Gastroesophageal sphincter (tissue), 3 donors: ENCODE measurements around the gene NAPEPLD.

Source experiments
- CTCF ChIP-seq, 4 experiments: fragments of 200-600 bp in 2 of 4; fragments of 450-650 bp in 2 of 4; sonication (generic) in 1 of 4; IDR thresholded peaks; one replicate each; pipeline ENCODE4 v1.5.1; 2017 to 2019; ENCODE audit warnings: antibody characterized with exemption in 4 of 4, mild to moderate bottlenecking in 2 of 4, moderate library complexity in 2 of 4
- POLR2A ChIP-seq, 2 donors: fragments of 450-650 bp; IDR thresholded peaks; one replicate each; pipeline ENCODE4 v1.6.1; 2017; ENCODE audit warnings: antibody characterized with exemption in 2 of 2, mild to moderate bottlenecking in 2 of 2, moderate library complexity in 1 of 2
- POLR2AphosphoS5 ChIP-seq: sonication (generic); formaldehyde crosslinking; IDR thresholded peaks from one replicate; pipeline ENCODE4 v1.6.1; 2017; ENCODE audit warnings: antibody characterized with exemption

GRCh38 chr7:103134836-103135554 is 13.9 kb downstream of the NAPEPLD start:
- TF ChIP-seq CTCF (IDR thresholded peaks at IDR 0.05), result no peak
- TF ChIP-seq POLR2A (IDR thresholded peaks at IDR 0.05), result no peak
- TF ChIP-seq POLR2AphosphoS5, result no peak
